Osteoblast (primary cell): ENCODE measurements around the gene B9D2. TPM values are rescaled to one million over a fixed set of nuclear protein-coding genes. Genes with fewer than 3 reads are reported as not detected.
A peak's percentile ranks its signal among the peaks of the same experiment; 100 is the strongest.

Experiments used
- DNase-seq: peaks from one replicate; pipeline ENCODE4 v3.0.0; 2011; ENCODE audit warnings: low spot score, mixed read lengths; ENCODE audit not compliant: insufficient read length; ENCODE audit errors: missing footprints
- H2AFZ ChIP-seq: 2 replicates; pipeline ENCODE4 v1.6.0; 2011; ENCODE audit warnings: mild to moderate bottlenecking, low read length
- H3K27ac ChIP-seq: 2 replicates; pipeline ENCODE4 v1.5.1; 2011; ENCODE audit warnings: mild to moderate bottlenecking, low read depth, low read length, moderate library complexity
- H3K27me3 ChIP-seq: 2 replicates; pipeline ENCODE4 v1.6.0; 2012; ENCODE audit warnings: mild to moderate bottlenecking, control low read depth, inconsistent platforms, low read length, moderate library complexity; ENCODE audit not compliant: insufficient read depth
- H3K36me3 ChIP-seq: 2 replicates; pipeline ENCODE4 v1.5.1; 2011; ENCODE audit warnings: mild to moderate bottlenecking, low read length, control low read depth, moderate library complexity; ENCODE audit not compliant: insufficient read depth
- H3K4me1 ChIP-seq: 2 replicates; pipeline ENCODE4 v1.5.1; 2011; ENCODE audit warnings: mild to moderate bottlenecking, low read length, control low read depth, moderate library complexity; ENCODE audit not compliant: insufficient read depth
- H3K4me2 ChIP-seq: 2 replicates; pipeline ENCODE4 v1.6.0; 2011; ENCODE audit warnings: mild to moderate bottlenecking, low read length; ENCODE audit not compliant: insufficient read depth
- H3K4me3 ChIP-seq: fragments of 200-600 bp; sonication (generic); 3 replicates; pipeline ENCODE4 v1.5.1; 2012; ENCODE audit warnings: mild to moderate bottlenecking, low read length, inconsistent platforms; ENCODE audit not compliant: insufficient read depth
- H3K79me2 ChIP-seq: 2 replicates; pipeline ENCODE4 v1.6.0; 2012; ENCODE audit warnings: mild to moderate bottlenecking, low read length, control low read depth, inconsistent platforms; ENCODE audit not compliant: insufficient read depth
- H3K9me3 ChIP-seq: 2 replicates; pipeline ENCODE4 v1.5.1; 2011; ENCODE audit warnings: low read depth, low read length, control low read depth
- H4K20me1 ChIP-seq: 2 replicates; pipeline ENCODE4 v1.6.0; 2012; ENCODE audit warnings: mild to moderate bottlenecking, low read length, control low read depth; ENCODE audit not compliant: insufficient read depth
- total RNA-seq: library from RNA; depleted of rRNA; stranded (reverse); fragments of >200 nt; gene quantifications from 2 replicates; pipeline ENCODE4 v1.2.3, GENCODE V29; 2012
- TF ChIP-seq, protein P1 (sequence below): IDR thresholded peaks from 2 replicates; pipeline ENCODE4 v1.5.1; 2011; ENCODE audit warnings: mild to moderate bottlenecking, low read depth, low read length, moderate library complexity; ENCODE audit errors: extremely low read depth

The B9D2 gene
- total RNA-seq, 1 donor = 6.5 TPM

DNA sequence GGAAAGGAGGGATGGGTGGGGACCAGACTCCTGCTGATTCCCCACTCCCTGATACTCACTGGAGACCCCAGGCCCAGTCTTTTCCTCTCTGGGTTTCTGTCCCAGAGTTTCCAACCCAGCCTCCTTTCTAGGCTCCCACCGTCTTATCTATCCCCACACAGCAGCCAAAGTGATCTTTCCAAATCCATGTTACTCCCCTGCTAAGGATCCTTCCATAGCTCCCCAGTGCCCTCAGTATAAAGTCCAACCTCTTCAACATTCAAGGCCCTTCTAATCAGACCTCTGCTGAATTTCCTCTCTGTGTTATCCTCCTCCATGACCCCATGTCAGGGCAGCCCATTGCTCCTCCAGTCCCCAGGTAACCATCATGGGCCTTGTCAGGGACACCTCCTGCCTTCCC is 8.9 kb downstream of the B9D2 start:
- Histone ChIP-seq H3K36me3 (no peaks in the 10 kb centered on the region), H3K27ac (no peak overlapping the region), H3K4me3 (no peak overlapping the region), H3K79me2 (peaks cover 33% of the 10 kb centered on the region), H3K4me1 (peaks cover 7% of the 10 kb centered on the region), H2AFZ (no peak overlapping the region), H3K27me3 (no peaks in the 10 kb centered on the region), H3K9me3 (no peaks in the 10 kb centered on the region), H4K20me1 (peaks cover 23% of the 10 kb centered on the region), H3K4me2 (no peak overlapping the region)
- DNase-seq = no peak
- TF ChIP-seq, protein P1, sequence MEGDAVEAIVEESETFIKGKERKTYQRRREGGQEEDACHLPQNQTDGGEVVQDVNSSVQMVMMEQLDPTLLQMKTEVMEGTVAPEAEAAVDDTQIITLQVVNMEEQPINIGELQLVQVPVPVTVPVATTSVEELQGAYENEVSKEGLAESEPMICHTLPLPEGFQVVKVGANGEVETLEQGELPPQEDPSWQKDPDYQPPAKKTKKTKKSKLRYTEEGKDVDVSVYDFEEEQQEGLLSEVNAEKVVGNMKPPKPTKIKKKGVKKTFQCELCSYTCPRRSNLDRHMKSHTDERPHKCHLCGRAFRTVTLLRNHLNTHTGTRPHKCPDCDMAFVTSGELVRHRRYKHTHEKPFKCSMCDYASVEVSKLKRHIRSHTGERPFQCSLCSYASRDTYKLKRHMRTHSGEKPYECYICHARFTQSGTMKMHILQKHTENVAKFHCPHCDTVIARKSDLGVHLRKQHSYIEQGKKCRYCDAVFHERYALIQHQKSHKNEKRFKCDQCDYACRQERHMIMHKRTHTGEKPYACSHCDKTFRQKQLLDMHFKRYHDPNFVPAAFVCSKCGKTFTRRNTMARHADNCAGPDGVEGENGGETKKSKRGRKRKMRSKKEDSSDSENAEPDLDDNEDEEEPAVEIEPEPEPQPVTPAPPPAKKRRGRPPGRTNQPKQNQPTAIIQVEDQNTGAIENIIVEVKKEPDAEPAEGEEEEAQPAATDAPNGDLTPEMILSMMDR = no peak

GRCh38 chr19:41354343-41354953 is 9.5 kb downstream of the B9D2 start:
- Histone ChIP-seq H3K36me3 (no peaks in the 10 kb centered on the region), H4K20me1 (peaks cover 29% of the 10 kb centered on the region), H3K9me3 (no peaks in the 10 kb centered on the region), H2AFZ (no peak overlapping the region), H3K4me1 (peaks cover 11% of the 10 kb centered on the region), H3K4me3 (peak overlapping the region; percentile 93), H3K27ac (no peak overlapping the region), H3K79me2 (peaks cover 39% of the 10 kb centered on the region), H3K27me3 (no peaks in the 10 kb centered on the region), H3K4me2 (peak overlapping the region; percentile 61)
- TF ChIP-seq, protein P1 = no peak
- DNase-seq = peak; percentile 71

DNA sequence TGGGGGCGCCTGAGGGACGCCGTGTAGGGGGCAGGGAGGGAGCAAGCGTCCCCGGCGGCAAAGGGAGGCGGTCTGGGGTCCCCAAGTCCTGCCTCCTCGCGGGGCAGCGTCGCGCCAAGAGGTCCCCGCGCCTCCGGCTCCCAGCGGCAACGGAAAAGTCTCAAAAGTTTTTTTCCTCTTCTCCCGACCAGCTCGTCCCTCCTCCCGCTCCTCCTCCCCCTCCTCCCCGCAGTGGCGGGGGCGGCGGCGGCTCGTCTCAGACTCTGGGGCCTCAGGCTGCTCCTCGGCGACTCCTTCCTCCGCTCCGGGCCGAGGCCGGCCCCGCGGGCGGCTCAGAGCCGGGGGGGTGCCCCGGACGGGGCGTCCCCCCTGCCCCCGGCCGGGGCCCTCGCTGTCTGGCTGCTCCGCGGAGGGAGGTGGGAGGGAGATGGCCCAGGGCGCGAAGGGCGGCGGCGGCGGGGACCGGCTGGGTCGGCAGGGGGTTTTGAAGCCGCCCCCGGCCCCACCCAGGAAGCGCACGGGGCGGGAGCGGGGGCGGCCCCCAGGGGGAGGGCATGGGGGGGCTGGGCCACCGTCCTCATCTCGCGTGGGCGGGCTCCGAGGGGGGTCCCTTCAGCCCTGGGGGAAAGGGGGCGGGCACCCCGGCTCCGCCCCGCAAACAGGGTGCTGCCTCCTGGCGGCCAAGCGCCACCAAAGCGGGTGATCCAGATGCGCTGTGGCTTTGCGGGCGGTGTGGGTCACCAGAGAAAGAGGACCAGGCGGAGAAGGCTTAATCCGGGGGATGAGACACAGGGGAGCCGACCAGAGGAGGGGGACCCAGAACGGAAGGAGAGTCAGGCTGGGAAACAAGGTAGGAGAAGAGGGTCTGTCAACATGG is 10.2 kb downstream of the B9D2 start, which contains the start of gene TGFB1:
TSS of gene TGFB1 (minus strand) at position 457 of the 877 bp plus-strand sequence. CDS start 878 bp downstream, outside the sequence.
- H3K4me2 ChIP-seq = peak within 1 kb of the TSS; percentile 84
- H3K4me3 ChIP-seq = peak within 1 kb of the TSS; percentile 93
- H3K4me1 ChIP-seq = peaks cover 11% of the 10 kb centered on the region
- peaks cover 47% of the 10 kb centered on the region for H3K79me2 ChIP-seq
- DNase-seq = peak; percentile 99
- TF ChIP-seq, protein P1 = peak; percentile 72
- no peaks in the 10 kb centered on the region for H3K27me3 ChIP-seq
- H3K27ac ChIP-seq = peak within 1 kb of the TSS; percentile 29
- H3K36me3 ChIP-seq = no peaks in the 10 kb centered on the region
- H3K9me3 ChIP-seq = no peaks in the 10 kb centered on the region
- H2AFZ ChIP-seq = peak within 1 kb of the TSS; percentile 6
- peaks cover 35% of the 10 kb centered on the region for H4K20me1 ChIP-seq
